GM12878 (cell line): ENCODE results near the gene OR5T2.

Experiments
- CBX3 ChIP-seq: fragments of 200-600 bp; sonication (generic); IDR thresholded peaks from 2 replicates; pipeline ENCODE4 v1.6.1; 2016; ENCODE audit warnings: low read depth, borderline replicate concordance
- EP300 ChIP-seq, 2 experiments: fragments of 150-350 bp in 1 of 2; IDR thresholded peaks; 2 replicates each; pipeline ENCODE4 v1.6.1; 2011 to 2012; ENCODE audit warnings: low read depth in 2 of 2, low read length in 2 of 2, borderline replicate concordance in 1 of 2, improper control_type of control experiment in 1 of 2, inconsistent platforms in 1 of 2; ENCODE audit not compliant: control insufficient read depth in 1 of 2
- EZH2 ChIP-seq: IDR thresholded peaks from 2 replicates; pipeline ENCODE4 v1.6.1; 2012; ENCODE audit warnings: low read depth, mild to moderate bottlenecking, control low read depth, inconsistent platforms, low read length, borderline replicate concordance; ENCODE audit not compliant: control insufficient read depth
- JUND ChIP-seq: IDR thresholded peaks from 2 replicates; pipeline ENCODE4 v1.6.1; 2012; ENCODE audit warnings: low read depth, mild to moderate bottlenecking, low read length, improper control_type of control experiment, moderate library complexity
- POLR2AphosphoS5 ChIP-seq: IDR thresholded peaks from 2 replicates; pipeline ENCODE4 v1.6.1; 2011; ENCODE audit warnings: mild to moderate bottlenecking, low read length, inconsistent platforms
- TAF1 ChIP-seq: IDR thresholded peaks from 2 replicates; pipeline ENCODE4 v1.6.1; 2011; ENCODE audit warnings: mild to moderate bottlenecking, low read depth, low read length, borderline replicate concordance
- TBL1XR1 ChIP-seq: IDR thresholded peaks from 2 replicates; pipeline ENCODE4 v1.6.1; 2012; ENCODE audit warnings: low read depth, low read length, improper control_type of control experiment
- TF ChIP-seq, protein P1 (sequence below), 3 experiments: IDR thresholded peaks in 2 of 3; conservative IDR thresholded peaks in 1 of 3; 2 replicates each; pipeline ENCODE4 v1.5.1; 2011; ENCODE audit warnings: low read depth in 3 of 3, low read length in 3 of 3, mild to moderate bottlenecking in 3 of 3, control low read depth in 2 of 3, moderate library complexity in 2 of 3, inconsistent platforms in 1 of 3, mixed read lengths in 1 of 3; ENCODE audit not compliant: control insufficient read depth in 2 of 3, insufficient read depth in 1 of 3; ENCODE audit errors: extremely low read depth in 1 of 3
- TF ChIP-seq, protein P2 (sequence below): fragments of 450-650 bp; IDR thresholded peaks from 2 replicates; pipeline ENCODE4 v1.6.1; 2017; ENCODE audit warnings: mild to moderate bottlenecking, moderate library complexity
- TF ChIP-seq, protein P3 (sequence below): IDR thresholded peaks from 2 replicates; pipeline ENCODE4 v1.6.1; 2011; ENCODE audit warnings: low read depth, low read length, improper control_type of control experiment, borderline replicate concordance

DNA sequence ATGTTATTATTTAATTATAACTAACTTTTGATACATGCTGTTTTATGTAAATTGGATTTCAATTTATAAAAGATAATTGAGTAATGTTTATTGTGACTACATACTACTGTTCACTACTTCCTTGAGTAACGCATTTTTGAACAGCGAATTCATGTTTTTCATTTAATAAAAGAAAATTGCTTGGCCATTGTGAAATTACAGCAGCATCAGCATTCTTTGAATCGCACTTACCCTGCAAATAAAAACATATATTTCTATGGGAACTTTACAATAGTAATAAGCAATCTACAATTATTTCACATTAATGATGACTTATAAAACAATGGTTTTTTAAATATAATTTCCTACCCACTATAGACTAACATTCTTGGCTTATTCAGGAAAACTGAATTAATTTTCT, 37.4 kb downstream of the OR5T2 start:
- no peak for TF ChIP-seq EZH2
- TF ChIP-seq EP300 (IDR thresholded peaks at IDR 0.05; ENCODE audit: borderline replicate concordance in 1 of 2, control insufficient read depth in 1 of 2, low read depth in 2 of 2, low read length in 2 of 2) = no peak
- TF ChIP-seq, protein P1, sequence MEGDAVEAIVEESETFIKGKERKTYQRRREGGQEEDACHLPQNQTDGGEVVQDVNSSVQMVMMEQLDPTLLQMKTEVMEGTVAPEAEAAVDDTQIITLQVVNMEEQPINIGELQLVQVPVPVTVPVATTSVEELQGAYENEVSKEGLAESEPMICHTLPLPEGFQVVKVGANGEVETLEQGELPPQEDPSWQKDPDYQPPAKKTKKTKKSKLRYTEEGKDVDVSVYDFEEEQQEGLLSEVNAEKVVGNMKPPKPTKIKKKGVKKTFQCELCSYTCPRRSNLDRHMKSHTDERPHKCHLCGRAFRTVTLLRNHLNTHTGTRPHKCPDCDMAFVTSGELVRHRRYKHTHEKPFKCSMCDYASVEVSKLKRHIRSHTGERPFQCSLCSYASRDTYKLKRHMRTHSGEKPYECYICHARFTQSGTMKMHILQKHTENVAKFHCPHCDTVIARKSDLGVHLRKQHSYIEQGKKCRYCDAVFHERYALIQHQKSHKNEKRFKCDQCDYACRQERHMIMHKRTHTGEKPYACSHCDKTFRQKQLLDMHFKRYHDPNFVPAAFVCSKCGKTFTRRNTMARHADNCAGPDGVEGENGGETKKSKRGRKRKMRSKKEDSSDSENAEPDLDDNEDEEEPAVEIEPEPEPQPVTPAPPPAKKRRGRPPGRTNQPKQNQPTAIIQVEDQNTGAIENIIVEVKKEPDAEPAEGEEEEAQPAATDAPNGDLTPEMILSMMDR (IDR thresholded peaks at IDR 0.05 in 2 of 3, conservative IDR thresholded peaks at IDR 0.05 in 1 of 3; ENCODE audit: control insufficient read depth in 2 of 3, extremely low read depth in 1 of 3, insufficient read depth in 1 of 3, low read depth in 3 of 3, low read length in 3 of 3) = no peak
- TF ChIP-seq JUND = no peak
- TF ChIP-seq CBX3 = no peak
- TF ChIP-seq, protein P2, sequence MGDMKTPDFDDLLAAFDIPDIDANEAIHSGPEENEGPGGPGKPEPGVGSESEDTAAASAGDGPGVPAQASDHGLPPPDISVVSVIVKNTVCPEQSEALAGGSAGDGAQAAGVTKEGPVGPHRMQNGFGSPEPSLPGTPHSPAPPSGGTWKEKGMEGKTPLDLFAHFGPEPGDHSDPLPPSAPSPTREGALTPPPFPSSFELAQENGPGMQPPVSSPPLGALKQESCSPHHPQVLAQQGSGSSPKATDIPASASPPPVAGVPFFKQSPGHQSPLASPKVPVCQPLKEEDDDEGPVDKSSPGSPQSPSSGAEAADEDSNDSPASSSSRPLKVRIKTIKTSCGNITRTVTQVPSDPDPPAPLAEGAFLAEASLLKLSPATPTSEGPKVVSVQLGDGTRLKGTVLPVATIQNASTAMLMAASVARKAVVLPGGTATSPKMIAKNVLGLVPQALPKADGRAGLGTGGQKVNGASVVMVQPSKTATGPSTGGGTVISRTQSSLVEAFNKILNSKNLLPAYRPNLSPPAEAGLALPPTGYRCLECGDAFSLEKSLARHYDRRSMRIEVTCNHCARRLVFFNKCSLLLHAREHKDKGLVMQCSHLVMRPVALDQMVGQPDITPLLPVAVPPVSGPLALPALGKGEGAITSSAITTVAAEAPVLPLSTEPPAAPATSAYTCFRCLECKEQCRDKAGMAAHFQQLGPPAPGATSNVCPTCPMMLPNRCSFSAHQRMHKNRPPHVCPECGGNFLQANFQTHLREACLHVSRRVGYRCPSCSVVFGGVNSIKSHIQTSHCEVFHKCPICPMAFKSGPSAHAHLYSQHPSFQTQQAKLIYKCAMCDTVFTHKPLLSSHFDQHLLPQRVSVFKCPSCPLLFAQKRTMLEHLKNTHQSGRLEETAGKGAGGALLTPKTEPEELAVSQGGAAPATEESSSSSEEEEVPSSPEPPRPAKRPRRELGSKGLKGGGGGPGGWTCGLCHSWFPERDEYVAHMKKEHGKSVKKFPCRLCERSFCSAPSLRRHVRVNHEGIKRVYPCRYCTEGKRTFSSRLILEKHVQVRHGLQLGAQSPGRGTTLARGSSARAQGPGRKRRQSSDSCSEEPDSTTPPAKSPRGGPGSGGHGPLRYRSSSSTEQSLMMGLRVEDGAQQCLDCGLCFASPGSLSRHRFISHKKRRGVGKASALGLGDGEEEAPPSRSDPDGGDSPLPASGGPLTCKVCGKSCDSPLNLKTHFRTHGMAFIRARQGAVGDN = no peak
- TF ChIP-seq POLR2AphosphoS5 = no peak
- TF ChIP-seq, protein P3, sequence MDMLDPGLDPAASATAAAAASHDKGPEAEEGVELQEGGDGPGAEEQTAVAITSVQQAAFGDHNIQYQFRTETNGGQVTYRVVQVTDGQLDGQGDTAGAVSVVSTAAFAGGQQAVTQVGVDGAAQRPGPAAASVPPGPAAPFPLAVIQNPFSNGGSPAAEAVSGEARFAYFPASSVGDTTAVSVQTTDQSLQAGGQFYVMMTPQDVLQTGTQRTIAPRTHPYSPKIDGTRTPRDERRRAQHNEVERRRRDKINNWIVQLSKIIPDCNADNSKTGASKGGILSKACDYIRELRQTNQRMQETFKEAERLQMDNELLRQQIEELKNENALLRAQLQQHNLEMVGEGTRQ = no peak
- TF ChIP-seq TAF1 = no peak
- TF ChIP-seq TBL1XR1 = no peak
